Smooth muscle cell (in vitro differentiated cells): Measurements from ENCODE around the gene PTGFRN. TPM values are rescaled to one million over a fixed set of nuclear protein-coding genes. Genes with fewer than 3 reads are reported as not detected.

ENCODE experiments used
- DNase-seq: peaks from one replicate; lab custom pipeline; 2025; ENCODE audit not compliant: unreplicated experiment; lab: John Stamatoyannopoulos, UW
- H2AFZ ChIP-seq: fragments of 200-600 bp; sonication (generic); 2 replicates; pipeline ENCODE4 v1.6.0; 2016; ENCODE audit warnings: antibody characterized with exemption, low read depth, mild to moderate bottlenecking
- H3F3A ChIP-seq: fragments of 200-600 bp; sonication (generic); 2 replicates; pipeline ENCODE4 v1.6.0; 2017; ENCODE audit warnings: antibody characterized with exemption, low read depth
- H3K27ac ChIP-seq: fragments of 200-600 bp; sonication (generic); 2 replicates; pipeline ENCODE4 v1.5.1; 2016; ENCODE audit warnings: low read depth, mild to moderate bottlenecking
- H3K27me3 ChIP-seq: fragments of 200-600 bp; sonication (generic); 2 replicates; pipeline ENCODE4 v1.6.1; 2016; ENCODE audit warnings: low read depth, mild to moderate bottlenecking
- H3K36me3 ChIP-seq: fragments of 200-600 bp; sonication (generic); 2 replicates; pipeline ENCODE4 v1.5.1; 2016; ENCODE audit warnings: low read depth
- H3K4me1 ChIP-seq: fragments of 200-600 bp; sonication (generic); 2 replicates; pipeline ENCODE4 v1.5.1; 2016; ENCODE audit warnings: low read depth
- H3K4me2 ChIP-seq: fragments of 200-600 bp; sonication (generic); 2 replicates; pipeline ENCODE4 v1.6.0; 2016; ENCODE audit warnings: mild to moderate bottlenecking
- H3K4me3 ChIP-seq: fragments of 200-600 bp; sonication (generic); 2 replicates; pipeline ENCODE4 v1.5.1; 2016; ENCODE audit warnings: mild to moderate bottlenecking
- H3K79me2 ChIP-seq: fragments of 200-600 bp; sonication (generic); 2 replicates; pipeline ENCODE4 v1.6.0; 2016; ENCODE audit warnings: low read depth, mild to moderate bottlenecking
- H3K9ac ChIP-seq: fragments of 200-600 bp; sonication (generic); 2 replicates; pipeline ENCODE4 v1.6.0; 2016; ENCODE audit warnings: low read depth
- H3K9me3 ChIP-seq: fragments of 200-600 bp; sonication (generic); replicated peaks from 2 replicates; pipeline ENCODE4 v1.5.1; 2016; ENCODE audit warnings: low read depth
- H4K20me1 ChIP-seq: fragments of 200-600 bp; sonication (generic); 2 replicates; pipeline ENCODE4 v1.6.0; 2016; ENCODE audit warnings: low read depth
- CTCF ChIP-seq: fragments of 200-600 bp; sonication (generic); IDR thresholded peaks from 2 replicates; pipeline ENCODE4 v1.5.1; 2017; ENCODE audit warnings: borderline replicate concordance, mild to moderate bottlenecking, antibody characterized with exemption; ENCODE audit not compliant: insufficient read depth, poor library complexity, severe bottlenecking
- WGBS: methylation state at CpG from one replicate; pipeline ENCODE4 v1.1.7; 2016; ENCODE audit warnings: low lambda C conversion rate; 5-methylcytosine and 5-hydroxymethylcytosine counted together
- polyA plus RNA-seq: library from polyadenylated mRNA; unstranded; fragments of >200 nt; fragmentation: Nextera tagmentation; extraction: Ambion mirVana; gene quantifications from 2 replicates; pipeline ENCODE4 v1.2.1, GENCODE V29; 2016
- total RNA-seq: library from RNA; depleted of rRNA; stranded (reverse); fragments of >200 nt; gene quantifications from 2 replicates; pipeline ENCODE4 v1.2.3, GENCODE V29; 2014

The PTGFRN gene
- total and polyA plus RNA-seq, 2 experiments from 2014 or later, result 64.2 to 97.9 TPM

- Histone ChIP-seq H3K36me3 (no peaks in the 10 kb centered on the region), H3F3A (peaks cover 4% of the 10 kb centered on the region), H3K4me1 (peaks cover 10% of the 10 kb centered on the region), H2AFZ (no peak overlapping the region), H3K27me3 (no peaks in the 10 kb centered on the region), H3K9me3 (no peaks in the 10 kb centered on the region), H3K27ac (no peak overlapping the region), H3K4me2 (no peak overlapping the region), H3K79me2 (peaks cover 97% of the 10 kb centered on the region), H4K20me1 (peaks cover 97% of the 10 kb centered on the region), H3K9ac (no peak overlapping the region), H3K4me3 (no peak overlapping the region)
- DNase-seq, result no peak
- no peak for TF ChIP-seq CTCF
- WGBS, result 89% methylated on average over 5 of the region's 5 CpGs
These were observed 9.1 kb downstream of the PTGFRN start for GRCh38 chr1:116918714-116919357.

GRCh38 chr1:116919802-116920201 lies 10.1 kb downstream of the PTGFRN start:
- Histone ChIP-seq H3K79me2 (peaks cover 88% of the 10 kb centered on the region), H3K4me3 (no peak overlapping the region)

GRCh38 chr1:116920211-116920610 lies 10.5 kb downstream of the PTGFRN start:
- 72% methylated on average over 1 of the region's 1 CpG for WGBS
- TF ChIP-seq CTCF, result no peak
- Histone ChIP-seq H3K27ac (peak overlapping the region; percentile 17), H3K4me2 (no peak overlapping the region), H2AFZ (no peak overlapping the region), H3K4me3 (no peak overlapping the region), H4K20me1 (peaks cover 91% of the 10 kb centered on the region), H3K4me1 (peaks cover 6% of the 10 kb centered on the region), H3F3A (peaks cover 4% of the 10 kb centered on the region), H3K9me3 (no peaks in the 10 kb centered on the region), H3K36me3 (no peaks in the 10 kb centered on the region), H3K9ac (no peak overlapping the region), H3K79me2 (peaks cover 87% of the 10 kb centered on the region), H3K27me3 (no peaks in the 10 kb centered on the region)
- DNase-seq, result no peak

More at GRCh38 chr1:116919802-116920201, 10.1 kb downstream of the PTGFRN start:
- no peak overlapping the region for H3K9ac ChIP-seq
- H3K4me1 ChIP-seq, result peaks cover 10% of the 10 kb centered on the region
- H3K27ac ChIP-seq, result peak overlapping the region; percentile 17
- H2AFZ ChIP-seq, result no peak overlapping the region
- H3K9me3 ChIP-seq, result no peaks in the 10 kb centered on the region
- H3K36me3 ChIP-seq, result no peaks in the 10 kb centered on the region
- H3K4me2 ChIP-seq, result no peak overlapping the region
- H3K27me3 ChIP-seq, result no peaks in the 10 kb centered on the region
- peaks cover 4% of the 10 kb centered on the region for H3F3A ChIP-seq
- WGBS, result 51% methylated on average over 2 of the region's 2 CpGs
- H4K20me1 ChIP-seq, result peaks cover 93% of the 10 kb centered on the region
- no peak for TF ChIP-seq CTCF
- DNase-seq, result no peak
